ENCODE data around the gene CCDC88C.

GRCh38 chr14:91429385-91429784, 11.8 kb upstream of the CCDC88C start:
- TF ChIP-seq CTCF (IDR thresholded peaks at IDR 0.05; ENCODE audit: insufficient read depth, low read depth, low read length) (no peak), EZH2 (IDR thresholded peaks at IDR 0.05; ENCODE audit: insufficient read depth, low read length) (no peak)
